ENCODE data around the gene RFFL.

The RFFL gene

GRCh38 chr17:35074711-35075707 lies 11.5 kb upstream of the RFFL start:
- Histone ChIP-seq H3K4me2 (ENCODE audit: low read length) (no peak overlapping the region), H2AFZ (ENCODE audit: low read length) (no peak overlapping the region), H3K9me3 (ENCODE audit: low read length) (no peaks in the 10 kb centered on the region), H3K27me3 (ENCODE audit: insufficient read depth, low read length) (no peaks in the 10 kb centered on the region), H3K9me2 (ENCODE audit: low read depth, low read length) (no peaks in the 10 kb centered on the region), H3K36me3 (ENCODE audit: insufficient read depth, low read length) (no peaks in the 10 kb centered on the region), H3K4me3 (ENCODE audit: low read depth, low read length, poor library complexity, severe bottlenecking) (no peak overlapping the region), H3K9ac (ENCODE audit: low read length) (no peak overlapping the region), H3K4me1 (ENCODE audit: insufficient read depth, low read length, severe bottlenecking) (no peaks in the 10 kb centered on the region), H4K20me1 (ENCODE audit: insufficient read depth, low read length) (no peaks in the 10 kb centered on the region), H3F3A (ENCODE audit: insufficient read depth, low read length) (no peaks in the 10 kb centered on the region), H3K27ac (ENCODE audit: low read depth, low read length, poor library complexity, severe bottlenecking) (no peak overlapping the region), H3K79me2 (ENCODE audit: insufficient read depth, low read length) (no peaks in the 10 kb centered on the region)
- TF ChIP-seq CTCF (IDR thresholded peaks at IDR 0.05; ENCODE audit: low read length) = no peak

- no peaks in the 10 kb centered on the region for H3K79me2 ChIP-seq (ENCODE audit: insufficient read depth, low read length)
- no peak overlapping the region for H3K9ac ChIP-seq (ENCODE audit: low read length)
- no peaks in the 10 kb centered on the region for H3K9me3 ChIP-seq (ENCODE audit: low read length)
- H2AFZ ChIP-seq (ENCODE audit: low read length) = no peak overlapping the region
- no peaks in the 10 kb centered on the region for H3K4me1 ChIP-seq (ENCODE audit: insufficient read depth, low read length, severe bottlenecking)
- no peaks in the 10 kb centered on the region for H3F3A ChIP-seq (ENCODE audit: insufficient read depth, low read length)
- no peak overlapping the region for H3K27ac ChIP-seq (ENCODE audit: low read depth, low read length, poor library complexity, severe bottlenecking)
- no peak overlapping the region for H3K4me3 ChIP-seq (ENCODE audit: low read depth, low read length, poor library complexity, severe bottlenecking)
- no peaks in the 10 kb centered on the region for H3K9me2 ChIP-seq (ENCODE audit: low read depth, low read length)
- H4K20me1 ChIP-seq (ENCODE audit: insufficient read depth, low read length) = no peaks in the 10 kb centered on the region
- H3K4me2 ChIP-seq (ENCODE audit: low read length) = no peak overlapping the region
- no peaks in the 10 kb centered on the region for H3K36me3 ChIP-seq (ENCODE audit: insufficient read depth, low read length)
- H3K27me3 ChIP-seq (ENCODE audit: insufficient read depth, low read length) = no peaks in the 10 kb centered on the region
- TF ChIP-seq EZH2 (IDR thresholded peaks at IDR 0.05; ENCODE audit: borderline replicate concordance, low read length) (no peak), CTCF (IDR thresholded peaks at IDR 0.05; ENCODE audit: low read length) (no peak)
Measured at GRCh38 chr17:35073991-35074627, 10.6 kb upstream of the RFFL start.

GRCh38 chr17:35073183-35073790 lies 9.8 kb upstream of the RFFL start:
- Histone ChIP-seq H3K4me2 (ENCODE audit: low read length) (no peak overlapping the region), H3K9me2 (ENCODE audit: low read depth, low read length) (no peaks in the 10 kb centered on the region), H3K9me3 (ENCODE audit: low read length) (no peaks in the 10 kb centered on the region), H2AFZ (ENCODE audit: low read length) (no peak overlapping the region), H3K79me2 (ENCODE audit: insufficient read depth, low read length) (no peaks in the 10 kb centered on the region), H3K27ac (ENCODE audit: low read depth, low read length, poor library complexity, severe bottlenecking) (no peak overlapping the region), H3K9ac (ENCODE audit: low read length) (no peak overlapping the region), H3F3A (ENCODE audit: insufficient read depth, low read length) (no peaks in the 10 kb centered on the region), H4K20me1 (ENCODE audit: insufficient read depth, low read length) (no peaks in the 10 kb centered on the region), H3K27me3 (ENCODE audit: insufficient read depth, low read length) (no peaks in the 10 kb centered on the region), H3K36me3 (ENCODE audit: insufficient read depth, low read length) (no peaks in the 10 kb centered on the region), H3K4me3 (ENCODE audit: low read depth, low read length, poor library complexity, severe bottlenecking) (no peak overlapping the region), H3K4me1 (ENCODE audit: insufficient read depth, low read length, severe bottlenecking) (no peaks in the 10 kb centered on the region)
- TF ChIP-seq CTCF (IDR thresholded peaks at IDR 0.05; ENCODE audit: low read length) (no peak), EZH2 (IDR thresholded peaks at IDR 0.05; ENCODE audit: borderline replicate concordance, low read length) (no peak)
